Right lobe of liver (tissue), 6 donors: ENCODE data around the gene TLN1. TPM values are rescaled to one million over a fixed set of nuclear protein-coding genes. Genes with fewer than 3 reads are reported as not detected.

Source experiments
- ATAC-seq, 4 donors: fragments of 200-7000 bp; cut with Tn5 transposase; one replicate each; pipeline ENCODE4 v1.9.1; 2020; ENCODE audit warnings: mild to moderate bottlenecking in 4 of 4, moderate library complexity in 4 of 4
- DNase-seq, 3 donors: peaks; one replicate each; pipeline ENCODE4 v3.0.0-alpha.2; 2020
- H3K27ac ChIP-seq, 3 donors: fragments of 200-600 bp; one replicate each; pipeline ENCODE4 v1.8.0; 2022
- H3K27me3 ChIP-seq, 2 donors: fragments of 200-600 bp; one replicate each; pipeline ENCODE4 v1.8.0; 2022
- H3K36me3 ChIP-seq, 4 donors: fragments of 200-600 bp; sonication (generic) in 1 of 4; one replicate each; pipeline versions ENCODE4 v1.5.1 to v1.8.0; 2017 to 2022; ENCODE audit warnings: control low read depth in 1 of 4
- H3K4me1 ChIP-seq, 4 donors: fragments of 200-600 bp; sonication (generic) in 1 of 4; one replicate each; pipeline versions ENCODE4 v1.5.1 to v1.8.0; 2017 to 2022; ENCODE audit warnings: control low read depth in 1 of 4
- H3K4me3 ChIP-seq, 3 donors: fragments of 200-600 bp; one replicate each; pipeline ENCODE4 v1.8.0; 2022
- H3K9me3 ChIP-seq, 4 donors: fragments of 200-600 bp; sonication (generic) in 1 of 4; one replicate each; pipeline versions ENCODE4 v1.5.1 to v1.8.0; 2017 to 2022; ENCODE audit warnings: control low read depth in 1 of 4
- CTCF ChIP-seq, 4 donors: fragments of 200-600 bp in 3 of 4; fragments of 450-650 bp in 1 of 4; IDR thresholded peaks; one replicate each; pipeline versions ENCODE4 v1.5.1 to v1.8.0; 2016 to 2022; ENCODE audit warnings: antibody characterized with exemption in 4 of 4, mild to moderate bottlenecking in 2 of 4
- POLR2A ChIP-seq: fragments of 450-650 bp; IDR thresholded peaks from one replicate; pipeline ENCODE4 v1.6.1; 2017; ENCODE audit warnings: antibody characterized with exemption, mild to moderate bottlenecking
- WGBS: methylation state at CpG from one replicate; pipeline ENCODE4 v1.1.6; 2018; ENCODE audit warnings: low coverage, low lambda C conversion rate; ENCODE audit not compliant: insufficient coverage; ENCODE audit errors: missing lambda C conversion rate; 5-methylcytosine and 5-hydroxymethylcytosine counted together
- intact Hi-C, 2 donors: fragments of 100-400 bp; cut with DNase I; formaldehyde crosslinking; loops; one replicate each; pipeline versions ENCODE4 v1.11.2 to v1.14.1; 2022
- total RNA-seq, 6 experiments: library from RNA; depleted of rRNA in 2 of 6; stranded (reverse); fragments of >200 nt in 2 of 6; fragmentation: NEBNext Ultra II Directional in 3 of 6; extraction: Animal tissue kit (Norgen Biotek cat#: 25700) in 3 of 6; gene quantifications; one replicate each; pipeline versions ENCODE4 v1.1.0 to v1.2.4, GENCODE V29; 2016 to 2023
- donor health status: DM: no; HTN: yes; CAD: no.
- donor health status: DM: no; HTN: no; CAD: no.
- donor health status: DM: no; HTN: no; CAD: no.
- donor health status: DM: no; HTN: yes; CAD: no.
- donor health status: DM: no; HTN: yes; CAD: no.

Gene TLN1
- total RNA-seq, 6 experiments from 2014 or later: 103 to 168 (median 128) TPM

DNA sequence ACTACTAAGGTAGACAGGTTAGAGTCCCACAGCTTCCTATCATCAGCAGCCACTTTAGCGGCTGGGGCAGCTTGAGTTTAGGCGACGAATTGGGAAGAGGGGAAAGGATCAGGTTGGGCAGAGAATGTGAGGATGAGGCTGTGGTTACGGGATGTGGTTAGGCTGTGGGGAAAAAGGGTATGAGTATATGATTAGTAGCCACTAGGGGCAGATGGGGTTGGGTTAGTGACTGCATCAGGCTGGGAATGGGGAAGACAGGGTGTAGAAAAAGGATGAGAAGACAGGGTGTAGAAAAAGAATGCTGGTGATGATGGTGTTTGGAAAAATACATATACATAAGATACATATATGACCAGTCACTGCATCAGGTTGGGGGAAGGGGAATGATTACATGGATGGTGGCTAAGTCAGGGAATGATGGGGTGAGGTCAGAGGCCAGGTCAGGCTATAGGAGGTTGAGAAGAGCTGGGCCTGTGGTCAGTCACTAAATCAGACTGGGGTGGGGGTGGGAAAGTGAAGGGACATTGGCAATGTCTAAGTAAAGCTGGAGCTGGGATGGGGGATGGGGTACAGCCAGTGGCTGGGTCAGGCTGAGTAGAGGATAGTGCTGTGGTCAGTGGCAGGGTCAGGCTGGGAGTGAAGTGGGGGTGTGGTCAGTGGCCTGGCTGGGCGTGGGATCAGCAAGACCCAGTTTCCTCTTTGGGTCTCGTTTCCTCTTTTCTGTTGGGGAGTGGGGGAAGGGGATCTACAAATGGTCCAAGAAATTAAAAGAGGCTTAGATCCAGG, 2.1 kb downstream of the TLN1 start:
- H3K4me3 ChIP-seq: peak overlapping the region; percentile 21 to 85 (median 70)
- H3K4me1 ChIP-seq: peaks cover 0 to 65% (median 23%) of the 10 kb centered on the region in 4 donors
- intact Hi-C loops: loop anchor here (5.0 to 10.0 kb wide), 2 partner anchors 65 to 68 kb away; partner anchors contain the start of gene ARHGEF39 (in 1 of the 2)
- H3K36me3 ChIP-seq: peaks cover 0 to 15% (median 13%) of the 10 kb centered on the region in 4 donors
- WGBS: 29% methylated on average over 6 of the region's 6 CpGs
- peak overlapping the region; percentile 97 to 100 (median 98) for H3K27ac ChIP-seq
- no peaks in the 10 kb centered on the region for H3K9me3 ChIP-seq
- DNase-seq (peak; percentile 73 to 80 (median 73)), ATAC-seq (peak in 3 of 4 donors; percentile 2 to 9 (median 8))
- TF ChIP-seq CTCF (IDR thresholded peaks at IDR 0.05) (peak; percentile 31 to 39 (median 36)), POLR2A (no peak)
- H3K27me3 ChIP-seq: no peaks in the 10 kb centered on the region

DNA sequence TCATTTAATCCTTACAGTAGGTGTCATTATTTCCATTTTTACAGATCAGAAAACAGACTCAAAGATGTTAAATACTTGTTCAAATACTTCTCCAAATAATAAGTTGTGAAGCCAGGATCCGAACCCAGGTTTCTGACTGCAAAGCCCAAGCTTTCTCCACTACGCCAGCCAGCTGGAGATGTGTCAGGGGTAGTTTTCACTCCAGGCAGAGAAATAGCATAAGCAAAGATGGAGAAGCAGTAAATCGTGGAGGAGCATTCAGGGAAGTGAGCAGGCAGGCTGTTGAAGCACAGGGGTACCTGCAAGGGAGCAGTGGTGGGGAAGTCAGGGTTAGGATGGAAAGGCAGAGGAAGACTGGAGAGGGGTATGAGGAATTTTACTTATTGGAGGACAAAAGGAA, 2.9 kb downstream of the TLN1 start:
- no peak for ATAC-seq
- H3K36me3 ChIP-seq: peaks cover 0 to 22% (median 20%) of the 10 kb centered on the region in 4 donors
- TF ChIP-seq POLR2A (no peak), CTCF (IDR thresholded peaks at IDR 0.05) (no peak)
- peak overlapping the region; percentile 21 to 85 (median 70) for H3K4me3 ChIP-seq
- 59% methylated on average over 3 of the region's 3 CpGs for WGBS
- H3K4me1 ChIP-seq: peaks cover 0 to 60% (median 23%) of the 10 kb centered on the region in 4 donors
- no peak for DNase-seq
- H3K9me3 ChIP-seq: no peaks in the 10 kb centered on the region
- H3K27me3 ChIP-seq: no peaks in the 10 kb centered on the region
- intact Hi-C loops: loop anchor here (5.0 to 10.0 kb wide), 2 partner anchors 64 to 67 kb away; partner anchors contain the start of gene ARHGEF39 (in 1 of the 2)
- peak overlapping the region in 2 of 3 donors; percentile 98 to 100 for H3K27ac ChIP-seq

DNA sequence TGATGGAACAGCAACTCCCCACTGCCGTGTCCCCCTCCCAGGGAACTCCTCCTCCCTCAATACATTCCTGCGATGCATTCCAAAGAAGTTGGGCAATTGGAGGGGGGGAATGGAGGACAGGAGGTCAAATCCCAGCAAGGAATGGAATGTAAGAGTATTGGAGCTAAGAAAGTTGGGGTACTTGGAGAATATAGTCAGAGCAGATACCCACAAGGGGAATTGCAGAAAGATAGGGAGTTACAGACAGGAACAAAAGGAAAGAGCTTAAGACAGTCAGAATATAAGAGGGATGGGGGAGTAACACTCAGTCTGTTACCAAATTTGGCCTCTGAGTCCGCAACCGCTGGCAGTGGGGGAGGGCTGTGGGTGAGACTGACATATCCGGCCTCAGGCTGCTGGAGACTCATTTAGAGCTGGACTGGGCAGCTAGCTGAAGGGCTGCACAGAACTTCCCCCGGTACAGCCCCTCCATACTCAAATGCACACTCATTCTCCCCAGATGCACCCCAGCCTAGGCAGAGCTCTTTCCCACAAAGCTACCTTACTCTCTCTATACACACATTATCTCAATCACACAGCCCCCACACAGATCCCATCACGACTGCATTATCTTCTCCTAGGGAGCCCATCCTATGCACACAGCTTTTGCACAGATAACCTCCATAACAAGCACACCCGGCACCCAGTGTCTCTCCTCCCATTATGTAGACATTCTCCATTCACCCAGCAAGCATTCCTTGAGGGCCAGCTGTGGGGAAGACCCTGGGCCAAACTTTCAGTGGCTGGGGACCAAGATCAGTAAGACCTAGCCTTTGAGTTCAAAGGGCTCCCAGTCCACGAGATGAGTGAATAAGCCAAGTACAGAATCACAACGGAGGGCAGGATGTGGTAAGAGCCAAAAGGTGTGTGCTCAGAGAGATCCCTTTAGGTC, 3.7 kb downstream of the TLN1 start:
- H3K4me1 ChIP-seq: peaks cover 0 to 53% (median 20%) of the 10 kb centered on the region in 4 donors
- DNase-seq (peak; percentile 70 to 76 (median 74)), ATAC-seq (peak in 2 of 4 donors; percentile 5)
- H3K27ac ChIP-seq: peak overlapping the region; percentile 27 to 100 (median 98)
- H3K27me3 ChIP-seq: no peaks in the 10 kb centered on the region
- no peaks in the 10 kb centered on the region for H3K9me3 ChIP-seq
- TF ChIP-seq CTCF (IDR thresholded peaks at IDR 0.05): no peak
- TF ChIP-seq POLR2A: peak; percentile 69
- intact Hi-C loops: loop anchor here (5.0 to 10.0 kb wide), 2 partner anchors 64 to 66 kb away; partner anchors contain the start of gene ARHGEF39 (in 1 of the 2)
- H3K36me3 ChIP-seq: peaks cover 0 to 30% (median 25%) of the 10 kb centered on the region in 4 donors
- WGBS: 5% methylated on average over 9 of the region's 10 CpGs
- peak overlapping the region; percentile 19 to 70 (median 21) for H3K4me3 ChIP-seq

DNA sequence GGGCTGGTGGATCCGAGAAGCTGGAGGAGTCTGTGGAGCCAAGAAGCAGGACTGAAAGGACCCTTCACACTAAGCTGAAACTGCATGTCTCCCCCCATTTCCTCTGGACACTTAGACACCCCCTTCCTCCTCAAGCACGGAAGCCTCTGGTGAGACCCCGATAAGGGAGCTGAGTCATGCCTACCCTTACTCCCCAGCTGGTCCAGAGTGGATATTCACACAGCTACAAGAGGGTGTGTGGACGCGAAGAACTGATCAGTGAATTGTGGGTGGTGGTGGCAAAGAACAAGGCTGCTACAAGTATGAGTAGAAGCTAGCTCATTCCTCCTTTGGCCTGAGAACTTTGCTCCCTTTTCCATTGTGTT, 4.3 kb downstream of the TLN1 start:
- peaks cover 0 to 47% (median 19%) of the 10 kb centered on the region in 4 donors for H3K4me1 ChIP-seq
- peaks cover 0 to 36% (median 28%) of the 10 kb centered on the region in 4 donors for H3K36me3 ChIP-seq
- peak overlapping the region; percentile 19 to 70 (median 21) for H3K4me3 ChIP-seq
- 46% methylated on average over 3 of the region's 5 CpGs for whole genome bisulfite sequencing
- H3K27me3 ChIP-seq: no peaks in the 10 kb centered on the region
- ATAC-seq (no peak), DNase-seq (no peak)
- H3K27ac ChIP-seq: peak overlapping the region; percentile 27 to 100 (median 98)
- no peaks in the 10 kb centered on the region for H3K9me3 ChIP-seq
- TF ChIP-seq POLR2A (no peak), CTCF (IDR thresholded peaks at IDR 0.05) (no peak)
- intact Hi-C loops: loop anchor here (5.0 to 10.0 kb wide), 2 partner anchors 63 to 65 kb away; partner anchors contain the start of gene ARHGEF39 (in 1 of the 2)
